GM10266 (cell line): ENCODE measurements around the gene DARS1.
A peak's percentile ranks its signal among the peaks of the same experiment; 100 is the strongest.

Experiments used
- DNase-seq: peaks from one replicate; pipeline ENCODE4 v3.0.0; 2012; ENCODE audit errors: extremely low spot score
- CTCF ChIP-seq: IDR thresholded peaks from 2 replicates; pipeline ENCODE4 v1.5.1; 2012; ENCODE audit warnings: mild to moderate bottlenecking, low read depth; ENCODE audit not compliant: control insufficient read depth, insufficient read depth; ENCODE audit errors: missing control alignments

The DARS1 gene

GRCh38 chr2:135944625-135945024 lies 40.8 kb downstream of the DARS1 start:
- DNase-seq: no peak
- TF ChIP-seq CTCF: no peak

- DNase-seq: no peak
- TF ChIP-seq CTCF: no peak
Measured at GRCh38 chr2:135942936-135943688, 42.3 kb downstream of the DARS1 start.

GRCh38 chr2:135936524-135936923 lies 48.9 kb downstream of the DARS1 start:
- no peak for DNase-seq
- TF ChIP-seq CTCF: no peak

- DNase-seq: no peak
- TF ChIP-seq CTCF: no peak
Measured at GRCh38 chr2:135935914-135936313, 49.5 kb downstream of the DARS1 start.

GRCh38 chr2:135931776-135932443 lies 53.5 kb downstream of the DARS1 start:
- peak; percentile 26 for DNase-seq
- no peak for TF ChIP-seq CTCF

- no peak for DNase-seq
Measured at GRCh38 chr2:135926605-135927004, 58.8 kb downstream of the DARS1 start.

More at GRCh38 chr2:135926605-135927004, 58.8 kb downstream of the DARS1 start:
- no peak for TF ChIP-seq CTCF
